WTC11 (cell line): ENCODE results near the gene ELAC2.

Experiments
- AFF4 ChIP-seq: sonication (generic); formaldehyde crosslinking; IDR thresholded peaks from 2 replicates; pipeline ENCODE4 v1.8.1; 2023; ENCODE audit warnings: mild to moderate bottlenecking, missing genetic modification reagents, borderline replicate concordance
- ATF1 ChIP-seq: sonication (generic); formaldehyde crosslinking; IDR thresholded peaks from 2 replicates; pipeline ENCODE4 v1.8.1; 2023; ENCODE audit warnings: mild to moderate bottlenecking, moderate library complexity, missing genetic modification reagents
- FOXK1 ChIP-seq: sonication (generic); formaldehyde crosslinking; IDR thresholded peaks from 2 replicates; pipeline ENCODE4 v1.8.0; 2022; ENCODE audit warnings: mild to moderate bottlenecking, moderate library complexity, missing genetic modification reagents
- TCF7 ChIP-seq: sonication (generic); formaldehyde crosslinking; IDR thresholded peaks from 2 replicates; pipeline ENCODE4 v1.8.0; 2022; ENCODE audit warnings: mild to moderate bottlenecking, low read depth, missing genetic modification reagents, moderate library complexity
- TF ChIP-seq, protein P1 (sequence below): fragments of 200-600 bp; IDR thresholded peaks from 2 replicates; pipeline ENCODE4 v1.8.0; 2022; ENCODE audit warnings: antibody characterized with exemption

GRCh38 chr17:12982224-12982623 lies 35.6 kb downstream of the ELAC2 start:
- TF ChIP-seq, protein P1, sequence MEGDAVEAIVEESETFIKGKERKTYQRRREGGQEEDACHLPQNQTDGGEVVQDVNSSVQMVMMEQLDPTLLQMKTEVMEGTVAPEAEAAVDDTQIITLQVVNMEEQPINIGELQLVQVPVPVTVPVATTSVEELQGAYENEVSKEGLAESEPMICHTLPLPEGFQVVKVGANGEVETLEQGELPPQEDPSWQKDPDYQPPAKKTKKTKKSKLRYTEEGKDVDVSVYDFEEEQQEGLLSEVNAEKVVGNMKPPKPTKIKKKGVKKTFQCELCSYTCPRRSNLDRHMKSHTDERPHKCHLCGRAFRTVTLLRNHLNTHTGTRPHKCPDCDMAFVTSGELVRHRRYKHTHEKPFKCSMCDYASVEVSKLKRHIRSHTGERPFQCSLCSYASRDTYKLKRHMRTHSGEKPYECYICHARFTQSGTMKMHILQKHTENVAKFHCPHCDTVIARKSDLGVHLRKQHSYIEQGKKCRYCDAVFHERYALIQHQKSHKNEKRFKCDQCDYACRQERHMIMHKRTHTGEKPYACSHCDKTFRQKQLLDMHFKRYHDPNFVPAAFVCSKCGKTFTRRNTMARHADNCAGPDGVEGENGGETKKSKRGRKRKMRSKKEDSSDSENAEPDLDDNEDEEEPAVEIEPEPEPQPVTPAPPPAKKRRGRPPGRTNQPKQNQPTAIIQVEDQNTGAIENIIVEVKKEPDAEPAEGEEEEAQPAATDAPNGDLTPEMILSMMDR = no peak
- TF ChIP-seq ATF1 (CRISPR knock-in tag) = no peak
- no peak for TF ChIP-seq FOXK1 (CRISPR knock-in tag)
- TF ChIP-seq TCF7 (CRISPR knock-in tag) = no peak
- TF ChIP-seq AFF4 (CRISPR knock-in tag) = no peak
